ENCODE data around the gene TRIM44. TPM values are rescaled to one million over a fixed set of nuclear protein-coding genes. Genes with fewer than 3 reads are reported as not detected.

Gene TRIM44
- total RNA-seq, 4 donors from 2014 or later: 35.6 to 70.6 (median 43.2) TPM

DNA sequence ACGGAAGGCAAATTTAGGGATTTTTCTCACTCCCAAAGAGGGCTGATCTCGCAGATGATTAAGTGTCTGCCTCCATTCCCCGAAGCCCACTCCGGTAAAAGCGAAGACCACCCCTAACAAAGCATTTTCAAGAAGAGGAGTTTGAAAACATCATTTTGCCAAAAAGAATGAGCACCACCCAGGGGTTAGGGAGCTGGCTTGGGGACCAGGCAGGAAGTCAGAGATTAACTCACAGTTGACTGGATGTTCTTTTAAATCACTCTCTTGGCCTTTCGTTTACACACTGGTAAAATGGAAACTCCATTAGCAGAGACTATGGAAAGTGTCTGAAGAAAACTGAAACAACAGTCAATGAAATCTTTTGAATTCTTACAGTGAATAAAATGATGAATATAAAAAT lies 7.9 kb upstream of the TRIM44 start:
- Histone ChIP-seq H3K27me3 (peaks cover 17% of the 10 kb centered on the region), H3K36me3 (no peaks in the 10 kb centered on the region), H3K4me3 (no peak overlapping the region), H3K27ac (no peak overlapping the region), H3K4me1 (no peaks in the 10 kb centered on the region), H3K9me3 (no peaks in the 10 kb centered on the region)
- ATAC-seq: no peak
- WGBS, 2 donors (ENCODE audit: low coverage in 1 of 2): 29 to 33% methylated on average over 6 of the region's 6 CpGs
- TF ChIP-seq POLR2AphosphoS5 (IDR thresholded peaks at IDR 0.05) (no peak), EP300 (IDR thresholded peaks at IDR 0.05) (no peak), POLR2A (IDR thresholded peaks at IDR 0.05) (no peak)
- TF ChIP-seq, protein P1, sequence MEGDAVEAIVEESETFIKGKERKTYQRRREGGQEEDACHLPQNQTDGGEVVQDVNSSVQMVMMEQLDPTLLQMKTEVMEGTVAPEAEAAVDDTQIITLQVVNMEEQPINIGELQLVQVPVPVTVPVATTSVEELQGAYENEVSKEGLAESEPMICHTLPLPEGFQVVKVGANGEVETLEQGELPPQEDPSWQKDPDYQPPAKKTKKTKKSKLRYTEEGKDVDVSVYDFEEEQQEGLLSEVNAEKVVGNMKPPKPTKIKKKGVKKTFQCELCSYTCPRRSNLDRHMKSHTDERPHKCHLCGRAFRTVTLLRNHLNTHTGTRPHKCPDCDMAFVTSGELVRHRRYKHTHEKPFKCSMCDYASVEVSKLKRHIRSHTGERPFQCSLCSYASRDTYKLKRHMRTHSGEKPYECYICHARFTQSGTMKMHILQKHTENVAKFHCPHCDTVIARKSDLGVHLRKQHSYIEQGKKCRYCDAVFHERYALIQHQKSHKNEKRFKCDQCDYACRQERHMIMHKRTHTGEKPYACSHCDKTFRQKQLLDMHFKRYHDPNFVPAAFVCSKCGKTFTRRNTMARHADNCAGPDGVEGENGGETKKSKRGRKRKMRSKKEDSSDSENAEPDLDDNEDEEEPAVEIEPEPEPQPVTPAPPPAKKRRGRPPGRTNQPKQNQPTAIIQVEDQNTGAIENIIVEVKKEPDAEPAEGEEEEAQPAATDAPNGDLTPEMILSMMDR (IDR thresholded peaks at IDR 0.05): no peak

DNA sequence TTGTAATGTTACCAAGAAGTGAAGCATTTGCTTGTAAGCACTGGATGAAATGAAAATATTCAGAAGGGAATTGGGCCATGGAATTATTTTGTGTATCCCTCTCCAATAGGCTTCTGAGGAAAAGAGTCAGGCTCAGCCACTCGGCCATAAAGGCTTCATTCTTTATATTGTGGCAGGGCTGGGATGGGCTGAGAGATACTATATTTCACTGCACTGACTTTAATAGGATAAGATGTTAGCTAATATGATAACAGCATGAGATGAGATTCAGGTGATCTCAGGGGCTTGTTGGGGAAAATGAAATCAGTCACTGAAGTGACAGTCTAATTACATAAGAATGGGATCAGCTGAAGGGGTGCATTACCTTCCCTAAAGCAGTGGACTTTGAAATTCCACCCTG lies 7.3 kb upstream of the TRIM44 start:
- Histone ChIP-seq H3K36me3 (no peaks in the 10 kb centered on the region), H3K9me3 (no peaks in the 10 kb centered on the region), H3K27ac (no peak overlapping the region), H3K4me3 (no peak overlapping the region), H3K27me3 (peaks cover 17% of the 10 kb centered on the region), H3K4me1 (no peaks in the 10 kb centered on the region)
- 56 to 78% methylated on average over 1 of the region's 1 CpG for WGBS, 2 donors (ENCODE audit: low coverage in 1 of 2)
- TF ChIP-seq POLR2A (IDR thresholded peaks at IDR 0.05) (no peak), POLR2AphosphoS5 (IDR thresholded peaks at IDR 0.05) (no peak), EP300 (IDR thresholded peaks at IDR 0.05) (no peak)
- TF ChIP-seq, protein P1 (IDR thresholded peaks at IDR 0.05): no peak
- ATAC-seq: no peak

DNA sequence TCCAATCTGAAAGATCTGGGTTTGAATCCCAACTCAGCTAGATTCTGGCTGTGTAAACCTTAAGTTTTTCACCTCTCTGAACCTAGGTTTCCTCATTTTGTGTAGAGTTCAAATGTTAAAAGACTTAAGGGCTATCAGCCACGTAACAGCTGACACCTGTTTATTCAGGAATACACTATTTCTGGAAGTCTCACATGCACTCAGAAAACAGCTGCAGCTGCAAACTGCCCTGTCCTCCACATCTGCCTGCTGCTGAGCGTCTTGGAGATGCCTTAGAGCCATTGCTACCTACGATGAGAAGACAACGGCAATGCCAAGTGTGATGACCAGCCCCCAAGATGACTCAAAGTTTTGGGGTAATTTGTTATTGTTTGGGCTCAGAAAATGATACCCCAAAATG lies 6.7 kb upstream of the TRIM44 start:
- H3K4me1 ChIP-seq: peaks cover 0 to 3% (median 0%) of the 10 kb centered on the region in 3 donors
- 76 to 94% methylated on average over 3 to 4 of the region's 4 CpGs for WGBS, 2 donors (ENCODE audit: low coverage in 1 of 2)
- no peaks in the 10 kb centered on the region for H3K36me3 ChIP-seq
- H3K4me3 ChIP-seq: no peak overlapping the region
- TF ChIP-seq POLR2A (IDR thresholded peaks at IDR 0.05) (no peak), EP300 (IDR thresholded peaks at IDR 0.05) (no peak), POLR2AphosphoS5 (IDR thresholded peaks at IDR 0.05) (no peak)
- TF ChIP-seq, protein P1 (IDR thresholded peaks at IDR 0.05): no peak
- peaks cover 17% of the 10 kb centered on the region for H3K27me3 ChIP-seq
- H3K27ac ChIP-seq: no peak overlapping the region
- ATAC-seq: no peak
- no peaks in the 10 kb centered on the region for H3K9me3 ChIP-seq

DNA sequence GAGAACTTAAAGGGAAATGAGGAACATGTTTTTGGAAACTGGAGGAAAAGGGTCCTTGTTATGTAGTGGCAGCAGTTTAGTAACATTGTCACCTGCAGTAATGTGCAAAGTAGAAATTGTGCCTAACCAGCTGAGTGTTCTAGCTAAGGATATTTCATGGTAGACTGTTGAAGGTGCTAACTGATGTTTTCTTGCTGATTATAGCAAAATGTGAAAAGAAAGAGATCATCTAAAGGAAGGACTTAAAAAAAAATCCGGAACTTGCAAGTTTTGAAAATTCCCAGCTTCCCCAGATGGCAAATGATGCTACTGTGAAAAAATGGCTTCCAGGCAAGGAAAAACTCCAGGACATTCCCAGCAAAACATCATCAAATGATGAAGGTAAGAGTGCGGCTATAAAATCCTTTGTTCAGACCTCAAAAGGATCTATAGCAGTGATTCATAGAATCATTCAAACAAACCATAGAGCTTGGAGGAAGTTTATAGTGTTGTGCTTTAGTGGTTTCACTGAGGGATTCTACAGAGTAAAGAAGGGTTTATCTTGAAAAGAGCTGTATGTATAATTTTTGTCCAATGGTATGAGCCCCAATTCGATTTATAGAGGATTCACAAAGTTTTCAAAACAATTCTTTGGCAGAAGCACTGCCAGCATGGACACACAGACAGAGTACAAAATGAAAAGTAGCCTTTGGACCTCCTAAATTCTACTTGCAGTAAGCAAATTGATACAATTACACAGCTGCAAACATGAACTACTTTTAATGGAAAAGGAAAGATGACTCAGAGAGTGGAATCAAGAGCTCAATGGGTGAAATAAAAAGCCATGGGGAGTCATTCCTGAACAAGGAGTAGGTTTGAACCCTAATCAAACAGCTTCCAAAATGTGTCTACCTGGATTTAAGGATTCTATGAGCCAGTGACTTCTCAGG lies 4.3 kb upstream of the TRIM44 start:
- 57 to 72% methylated on average over 3 of the region's 3 CpGs for WGBS, 2 donors (ENCODE audit: low coverage in 1 of 2)
- Histone ChIP-seq H3K4me1 (peaks cover 0 to 18% (median under 1%) of the 10 kb centered on the region in 3 donors), H3K27me3 (peaks cover 17% of the 10 kb centered on the region), H3K4me3 (no peak overlapping the region), H3K36me3 (no peaks in the 10 kb centered on the region), H3K27ac (no peak overlapping the region), H3K9me3 (no peaks in the 10 kb centered on the region)
- TF ChIP-seq, protein P1 (IDR thresholded peaks at IDR 0.05): no peak
- TF ChIP-seq POLR2AphosphoS5 (IDR thresholded peaks at IDR 0.05) (no peak), EP300 (IDR thresholded peaks at IDR 0.05) (no peak), POLR2A (IDR thresholded peaks at IDR 0.05) (no peak)
- no peak for ATAC-seq

DNA sequence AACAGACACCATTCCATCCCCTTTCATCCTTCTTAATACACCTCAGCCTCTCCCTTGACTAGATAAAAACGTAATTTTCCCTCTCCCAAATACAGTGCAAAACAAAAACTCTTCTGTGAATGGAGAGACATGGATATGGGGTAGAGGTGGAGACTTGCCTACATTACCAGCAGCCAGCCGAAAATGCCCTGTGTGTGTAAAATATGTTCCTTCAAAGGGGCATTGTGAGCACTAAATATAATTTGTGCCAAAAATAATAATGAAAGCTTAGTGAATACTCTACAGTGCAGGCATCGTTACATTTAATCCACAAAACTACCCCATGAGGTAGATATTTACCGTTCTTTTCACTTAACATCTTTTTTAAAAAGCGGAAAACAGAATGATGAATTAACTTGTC lies 1.0 kb upstream of the TRIM44 start:
- H3K27ac ChIP-seq: peak overlapping the region; percentile 69 to 96 (median 94)

More for the DNA sequence above, 1.0 kb upstream of the TRIM44 start:
- Histone ChIP-seq H3K36me3 (no peaks in the 10 kb centered on the region), H3K4me1 (peaks cover 2 to 36% (median 8%) of the 10 kb centered on the region in 3 donors), H3K9me3 (peaks cover 0 to 20% (median 3%) of the 10 kb centered on the region in 3 donors), H3K27me3 (peaks cover 4% of the 10 kb centered on the region), H3K4me3 (peak overlapping the region; percentile 52 to 89)
- TF ChIP-seq EP300 (IDR thresholded peaks at IDR 0.05) (no peak), POLR2A (IDR thresholded peaks at IDR 0.05) (no peak), POLR2AphosphoS5 (IDR thresholded peaks at IDR 0.05) (no peak)
- TF ChIP-seq, protein P1 (IDR thresholded peaks at IDR 0.05): no peak
- ATAC-seq: no peak
- WGBS, 2 donors (ENCODE audit: low coverage in 1 of 2): 15 to 25% methylated on average over 5 of the region's 5 CpGs
